K562 (cell line): ENCODE data around the gene PEX10. TPM values are rescaled to one million over a fixed set of nuclear protein-coding genes. Genes with fewer than 3 reads are reported as not detected.

ENCODE experiments used
- ATAC-seq: fragments of 200-7000 bp; cut with Tn5 transposase; 3 replicates; pipeline ENCODE4 v1.9.1; 2020; ENCODE audit warnings: moderate library complexity
- BruUV-seq: library from RNA; stranded (reverse); fragments of 400-500 nt; replicated peaks from 2 replicates; lab custom pipeline; 2021; lab: Mats Ljungman, UMichigan
- CTCF ChIA-PET: fragments of 300-600 bp; formaldehyde crosslinking; extraction: SDS; loops from one replicate; lab custom pipeline; 2021; ENCODE audit warnings: low intra/inter-chr PET ratio; lab: Yijun Ruan, JAX
- POLR2A ChIA-PET: fragments of 300-600, 350-650 bp; sonication (Branson Sonifier 250); formaldehyde crosslinking; extraction: SDS; loops from one replicate; lab custom pipeline; 2021; ENCODE audit warnings: antibody characterized with exemption, inconsistent platforms; lab: Yijun Ruan, JAX
- DNase-seq, 4 experiments: peaks; one replicate each; pipeline versions ENCODE4 v3.0.0 to v3.0.0-alpha.2; 2011 to 2018; ENCODE audit warnings: low spot score in 3 of 4, mixed read lengths in 3 of 4; ENCODE audit errors: extremely low read depth in 1 of 4
- FAIRE-seq: peaks from 2 replicates; lab custom pipeline; 2011; peaks lifted over from hg19 to GRCh38; lab: Jason Lieb, UNC
- H2AFZ ChIP-seq: 2 replicates; pipeline ENCODE4 v1.6.0; 2011; ENCODE audit warnings: low read depth, low read length, control low read depth, inconsistent platforms
- H3K27ac ChIP-seq: fragments of 200-600 bp; 3 replicates; pipeline ENCODE4 v1.8.0; 2011; ENCODE audit warnings: low read depth, mild to moderate bottlenecking, control low read depth, inconsistent platforms, low read length, moderate library complexity, mixed read lengths; ENCODE audit errors: extremely low read depth
- H3K27me3 ChIP-seq, 2 experiments: fragments of 300-600 bp in 1 of 2; 2 replicates in 1 of 2; 3 replicates in 1 of 2; pipeline versions ENCODE4 v1.6.0 to v1.8.0; 2011; ENCODE audit warnings: inconsistent platforms in 2 of 2, low read length in 2 of 2, mild to moderate bottlenecking in 1 of 2, mixed read lengths in 1 of 2, moderate library complexity in 1 of 2; ENCODE audit not compliant: control insufficient read depth in 2 of 2, insufficient read depth in 2 of 2
- H3K36me3 ChIP-seq: fragments of 300-600 bp; 3 replicates; pipeline ENCODE4 v1.8.0; 2011; ENCODE audit warnings: mild to moderate bottlenecking, low read length, inconsistent platforms; ENCODE audit not compliant: control insufficient read depth, insufficient read depth
- H3K4me1 ChIP-seq, 2 experiments: fragments of 200-600 bp in 1 of 2; replicated peaks in 1 of 2; 2 replicates in 1 of 2; 3 replicates in 1 of 2; pipeline versions ENCODE4 v1.5.1 to v1.8.0; 2011; ENCODE audit warnings: inconsistent platforms in 2 of 2, low read length in 2 of 2, mild to moderate bottlenecking in 1 of 2, mixed read lengths in 1 of 2, moderate library complexity in 1 of 2; ENCODE audit not compliant: control insufficient read depth in 2 of 2, insufficient read depth in 2 of 2
- H3K4me2 ChIP-seq: 2 replicates; pipeline ENCODE4 v1.6.1; 2011; ENCODE audit warnings: low read length, control low read depth, inconsistent platforms, mixed read lengths; ENCODE audit not compliant: insufficient read depth
- H3K4me3 ChIP-seq: fragments of 200-600 bp; sonication (generic), shearing (Covaris generic); 2 replicates; pipeline ENCODE4 v1.5.1; 2016; ENCODE audit warnings: control low read depth, inconsistent platforms
- H3K79me2 ChIP-seq: fragments of 200-600 bp; 3 replicates; pipeline ENCODE4 v1.8.0; 2011; ENCODE audit warnings: low read length, inconsistent platforms; ENCODE audit not compliant: control insufficient read depth, insufficient read depth
- H3K9ac ChIP-seq, 2 experiments: 2 replicates each; pipeline versions ENCODE4 v1.6.0 to v1.6.1; 2011; ENCODE audit warnings: low read depth in 2 of 2, low read length in 2 of 2, control low read depth in 1 of 2, inconsistent platforms in 1 of 2, mild to moderate bottlenecking in 1 of 2, mixed read lengths in 1 of 2; ENCODE audit not compliant: insufficient read depth in 1 of 2
- H3K9me1 ChIP-seq: one replicate; pipeline ENCODE4 v1.6.0; 2011; ENCODE audit warnings: inconsistent platforms, mild to moderate bottlenecking, low read length, moderate library complexity; ENCODE audit not compliant: control insufficient read depth, insufficient read depth
- H3K9me3 ChIP-seq: replicated peaks from 2 replicates; pipeline ENCODE4 v1.5.1; 2011; ENCODE audit warnings: low read depth, low read length, inconsistent platforms; ENCODE audit not compliant: control insufficient read depth, insufficient read depth
- H4K20me1 ChIP-seq: replicated peaks from 2 replicates; pipeline ENCODE4 v1.6.1; 2011; ENCODE audit warnings: low read length, inconsistent platforms, mixed read lengths; ENCODE audit not compliant: control insufficient read depth, insufficient read depth
- CREM ChIP-seq: IDR thresholded peaks from 2 replicates; pipeline ENCODE4 v1.6.1; 2014; ENCODE audit warnings: antibody characterized with exemption, low read depth
- HDAC3 ChIP-seq: fragments of 450-650 bp; IDR thresholded peaks from 2 replicates; pipeline ENCODE4 v1.6.1; 2018; ENCODE audit warnings: borderline replicate concordance, mild to moderate bottlenecking, moderate library complexity; ENCODE audit not compliant: partially characterized antibody
- KLF13 ChIP-seq: fragments of 450-650 bp; IDR thresholded peaks from 2 replicates; pipeline ENCODE4 v1.6.1; 2016; ENCODE audit warnings: missing genetic modification characterization, low read depth, mild to moderate bottlenecking, missing compliant biosample characterization, moderate library complexity, borderline replicate concordance
- POLR2G ChIP-seq: fragments of 200-400 bp; formaldehyde crosslinking; IDR thresholded peaks from 2 replicates; pipeline ENCODE4 v1.6.1; 2017; ENCODE audit warnings: low read depth, mild to moderate bottlenecking, antibody characterized with exemption, low read length, moderate library complexity
- RBFOX2 ChIP-seq: fragments of 200-400 bp; formaldehyde crosslinking; IDR thresholded peaks from 2 replicates; pipeline ENCODE4 v1.6.1; 2017; ENCODE audit warnings: low read depth, mild to moderate bottlenecking, low read length, moderate library complexity
- SRSF3 ChIP-seq: fragments of 200-400 bp; formaldehyde crosslinking; IDR thresholded peaks from 2 replicates; pipeline ENCODE4 v1.6.1; 2016; ENCODE audit warnings: mild to moderate bottlenecking, low read length, moderate library complexity; ENCODE audit not compliant: insufficient read depth
- ZC3H8 ChIP-seq: fragments of 450-650 bp; IDR thresholded peaks from 2 replicates; pipeline ENCODE4 v1.6.1; 2017
- WGBS: fragments of 100-300 bp; shearing (Covaris generic); methylation state at CpG from one replicate; pipeline ENCODE4 v1.1.6; 2016; ENCODE audit warnings: low coverage, mixed read lengths; ENCODE audit not compliant: insufficient coverage; ENCODE audit errors: missing lambda C conversion rate; 5-methylcytosine and 5-hydroxymethylcytosine counted together
- in situ Hi-C: fragments of 300-500 bp; cut with MboI; formaldehyde crosslinking; loops from 4 replicates; pipeline ENCODE4 v1.15.0; 2018; ENCODE audit warnings: inconsistent platforms, mixed read lengths
- intact Hi-C: fragments of 100-400 bp; cut with micrococcal nuclease; formaldehyde crosslinking; loops from 2 replicates; pipeline ENCODE4 v1.14.2; 2022
- polyA plus RNA-seq, 8 experiments: library from polyadenylated mRNA; depleted of rRNA in 4 of 8; stranded (reverse) in 5 of 8; unstranded in 3 of 8; fragments of >200 nt; fragmentation: Nextera tagmentation in 2 of 8; fragmentation: Illumina TruSeq in 1 of 8; extraction: Ambion mirVana in 2 of 8; extraction: Trizol in 1 of 8; gene quantifications; 2 replicates each; pipeline versions ENCODE4 v1.2.1 to v1.2.3, GENCODE V29; 2011 to 2014; ENCODE audit warnings: inconsistent platforms in 1 of 8, missing spikeins in 1 of 8
- total RNA-seq, 7 experiments: library from RNA; depleted of rRNA in 6 of 7; stranded (reverse); fragments of >200 nt in 6 of 7; fragmentation: Illumina TruSeq in 2 of 7; extraction: Trizol in 2 of 7; gene quantifications; 2 replicates each; pipeline versions ENCODE4 v1.2.1 to v1.2.3, GENCODE V29; 2011 to 2021; ENCODE audit warnings: low replicate concordance in 1 of 7
- TF ChIP-seq, protein P1 (sequence below), 3 experiments: IDR thresholded peaks in 2 of 3; conservative IDR thresholded peaks in 1 of 3; 2 replicates each; pipeline ENCODE4 v1.5.1; 2011 to 2012; ENCODE audit warnings: low read length in 3 of 3, mild to moderate bottlenecking in 3 of 3, control low read depth in 2 of 3, improper control_type of control experiment in 1 of 3, inconsistent platforms in 1 of 3, low read depth in 1 of 3, mixed read lengths in 1 of 3, moderate library complexity in 1 of 3; ENCODE audit not compliant: insufficient read depth in 2 of 3
- TF ChIP-seq, protein P2 (sequence below): sonication (generic); formaldehyde crosslinking; IDR thresholded peaks from 2 replicates; pipeline ENCODE4 v1.8.0; 2022; ENCODE audit warnings: mild to moderate bottlenecking, missing genetic modification reagents
- TF ChIP-seq, protein P3 (sequence below): sonication (generic); formaldehyde crosslinking; IDR thresholded peaks from 2 replicates; pipeline ENCODE4 v1.8.1; 2023; ENCODE audit warnings: mild to moderate bottlenecking, missing genetic modification reagents

Gene PEX10
- total and polyA plus RNA-seq, 9 of the 15 experiments (the other 6 are each of a cell fraction or from before 2014, with no cell fraction given), result 0.03 to 26.2 (median 8.7) TPM

DNA sequence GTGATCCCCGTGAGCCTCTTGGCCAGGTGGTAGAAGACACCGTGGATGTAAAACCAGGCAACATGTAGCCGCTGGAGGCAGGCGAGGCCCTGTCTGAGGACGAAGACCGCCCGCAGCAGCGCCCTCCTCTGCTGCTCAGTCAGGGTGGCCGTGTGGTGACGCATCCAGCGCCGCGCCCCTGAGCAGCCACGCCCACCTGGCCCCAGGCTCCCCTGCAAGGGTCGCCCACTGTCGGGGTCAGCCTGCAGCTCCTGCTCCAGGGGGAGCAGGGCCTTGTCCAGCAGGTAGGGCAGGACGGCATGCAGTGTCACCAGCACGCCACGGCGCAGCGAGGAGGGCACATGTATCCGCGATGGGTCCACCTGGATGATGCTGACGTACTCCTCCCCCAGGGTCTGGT, 3.9 kb downstream of the PEX10 start:
- no peak for FAIRE-seq

More for the DNA sequence above, 3.9 kb downstream of the PEX10 start:
- BruUV-seq, result no TSS peak
- no peak overlapping the region for H3K4me3 ChIP-seq
- peaks cover 49% of the 10 kb centered on the region for H3K36me3 ChIP-seq
- H3K4me2 ChIP-seq, result no peak overlapping the region
- no peaks in the 10 kb centered on the region for H3K27me3 ChIP-seq
- H3K9me1 ChIP-seq, result no peaks in the 10 kb centered on the region
- 81% methylated on average over 24 of the region's 24 CpGs for WGBS
- in situ Hi-C loops (no loop called here), intact Hi-C loops (no loop called here)
- peaks cover 18% of the 10 kb centered on the region; the same call in 2 of the 3 replicates for H3K79me2 ChIP-seq
- H3K27ac ChIP-seq, result no peak overlapping the region
- TF ChIP-seq SRSF3 (no peak), ZC3H8 (no peak), POLR2G (peak; percentile 61; the same call in 1 of the 2 replicates), KLF13 (tag) (0 out of 2 replicates have a peak, but pooled peaks have one; percentile 25), RBFOX2 (peak; percentile 45), HDAC3 (no peak), CREM (0 out of 2 replicates have a peak, but pooled peaks have one; percentile 16)
- TF ChIP-seq, protein P1, sequence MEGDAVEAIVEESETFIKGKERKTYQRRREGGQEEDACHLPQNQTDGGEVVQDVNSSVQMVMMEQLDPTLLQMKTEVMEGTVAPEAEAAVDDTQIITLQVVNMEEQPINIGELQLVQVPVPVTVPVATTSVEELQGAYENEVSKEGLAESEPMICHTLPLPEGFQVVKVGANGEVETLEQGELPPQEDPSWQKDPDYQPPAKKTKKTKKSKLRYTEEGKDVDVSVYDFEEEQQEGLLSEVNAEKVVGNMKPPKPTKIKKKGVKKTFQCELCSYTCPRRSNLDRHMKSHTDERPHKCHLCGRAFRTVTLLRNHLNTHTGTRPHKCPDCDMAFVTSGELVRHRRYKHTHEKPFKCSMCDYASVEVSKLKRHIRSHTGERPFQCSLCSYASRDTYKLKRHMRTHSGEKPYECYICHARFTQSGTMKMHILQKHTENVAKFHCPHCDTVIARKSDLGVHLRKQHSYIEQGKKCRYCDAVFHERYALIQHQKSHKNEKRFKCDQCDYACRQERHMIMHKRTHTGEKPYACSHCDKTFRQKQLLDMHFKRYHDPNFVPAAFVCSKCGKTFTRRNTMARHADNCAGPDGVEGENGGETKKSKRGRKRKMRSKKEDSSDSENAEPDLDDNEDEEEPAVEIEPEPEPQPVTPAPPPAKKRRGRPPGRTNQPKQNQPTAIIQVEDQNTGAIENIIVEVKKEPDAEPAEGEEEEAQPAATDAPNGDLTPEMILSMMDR (IDR thresholded peaks at IDR 0.05 in 2 of 3, conservative IDR thresholded peaks at IDR 0.05 in 1 of 3; ENCODE audit: insufficient read depth in 2 of 3, low read depth in 1 of 3, low read length in 3 of 3), result peak in 1 of 3 experiments; percentile 47; a peak in 2 of 6 replicates
- TF ChIP-seq, protein P2, sequence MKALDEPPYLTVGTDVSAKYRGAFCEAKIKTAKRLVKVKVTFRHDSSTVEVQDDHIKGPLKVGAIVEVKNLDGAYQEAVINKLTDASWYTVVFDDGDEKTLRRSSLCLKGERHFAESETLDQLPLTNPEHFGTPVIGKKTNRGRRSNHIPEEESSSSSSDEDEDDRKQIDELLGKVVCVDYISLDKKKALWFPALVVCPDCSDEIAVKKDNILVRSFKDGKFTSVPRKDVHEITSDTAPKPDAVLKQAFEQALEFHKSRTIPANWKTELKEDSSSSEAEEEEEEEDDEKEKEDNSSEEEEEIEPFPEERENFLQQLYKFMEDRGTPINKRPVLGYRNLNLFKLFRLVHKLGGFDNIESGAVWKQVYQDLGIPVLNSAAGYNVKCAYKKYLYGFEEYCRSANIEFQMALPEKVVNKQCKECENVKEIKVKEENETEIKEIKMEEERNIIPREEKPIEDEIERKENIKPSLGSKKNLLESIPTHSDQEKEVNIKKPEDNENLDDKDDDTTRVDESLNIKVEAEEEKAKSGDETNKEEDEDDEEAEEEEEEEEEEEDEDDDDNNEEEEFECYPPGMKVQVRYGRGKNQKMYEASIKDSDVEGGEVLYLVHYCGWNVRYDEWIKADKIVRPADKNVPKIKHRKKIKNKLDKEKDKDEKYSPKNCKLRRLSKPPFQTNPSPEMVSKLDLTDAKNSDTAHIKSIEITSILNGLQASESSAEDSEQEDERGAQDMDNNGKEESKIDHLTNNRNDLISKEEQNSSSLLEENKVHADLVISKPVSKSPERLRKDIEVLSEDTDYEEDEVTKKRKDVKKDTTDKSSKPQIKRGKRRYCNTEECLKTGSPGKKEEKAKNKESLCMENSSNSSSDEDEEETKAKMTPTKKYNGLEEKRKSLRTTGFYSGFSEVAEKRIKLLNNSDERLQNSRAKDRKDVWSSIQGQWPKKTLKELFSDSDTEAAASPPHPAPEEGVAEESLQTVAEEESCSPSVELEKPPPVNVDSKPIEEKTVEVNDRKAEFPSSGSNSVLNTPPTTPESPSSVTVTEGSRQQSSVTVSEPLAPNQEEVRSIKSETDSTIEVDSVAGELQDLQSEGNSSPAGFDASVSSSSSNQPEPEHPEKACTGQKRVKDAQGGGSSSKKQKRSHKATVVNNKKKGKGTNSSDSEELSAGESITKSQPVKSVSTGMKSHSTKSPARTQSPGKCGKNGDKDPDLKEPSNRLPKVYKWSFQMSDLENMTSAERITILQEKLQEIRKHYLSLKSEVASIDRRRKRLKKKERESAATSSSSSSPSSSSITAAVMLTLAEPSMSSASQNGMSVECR (CRISPR knock-in tag), result no peak
- TF ChIP-seq, protein P3, sequence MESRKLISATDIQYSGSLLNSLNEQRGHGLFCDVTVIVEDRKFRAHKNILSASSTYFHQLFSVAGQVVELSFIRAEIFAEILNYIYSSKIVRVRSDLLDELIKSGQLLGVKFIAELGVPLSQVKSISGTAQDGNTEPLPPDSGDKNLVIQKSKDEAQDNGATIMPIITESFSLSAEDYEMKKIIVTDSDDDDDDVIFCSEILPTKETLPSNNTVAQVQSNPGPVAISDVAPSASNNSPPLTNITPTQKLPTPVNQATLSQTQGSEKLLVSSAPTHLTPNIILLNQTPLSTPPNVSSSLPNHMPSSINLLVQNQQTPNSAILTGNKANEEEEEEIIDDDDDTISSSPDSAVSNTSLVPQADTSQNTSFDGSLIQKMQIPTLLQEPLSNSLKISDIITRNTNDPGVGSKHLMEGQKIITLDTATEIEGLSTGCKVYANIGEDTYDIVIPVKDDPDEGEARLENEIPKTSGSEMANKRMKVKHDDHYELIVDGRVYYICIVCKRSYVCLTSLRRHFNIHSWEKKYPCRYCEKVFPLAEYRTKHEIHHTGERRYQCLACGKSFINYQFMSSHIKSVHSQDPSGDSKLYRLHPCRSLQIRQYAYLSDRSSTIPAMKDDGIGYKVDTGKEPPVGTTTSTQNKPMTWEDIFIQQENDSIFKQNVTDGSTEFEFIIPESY (CRISPR knock-in tag), result peak; percentile 96
- TF ChIP-seq, all 486 proteins: peak for 6
- Histone ChIP-seq H3K4me1 (peaks cover 6 to 72% of the 10 kb centered on the region in 2 experiments), H2AFZ (no peak overlapping the region), H4K20me1 (no peaks in the 10 kb centered on the region), H3K9ac (peak overlapping the region in 1 of 2 experiments; percentile 53; a peak in 1 of 4 replicates), H3K9me3 (no peaks in the 10 kb centered on the region)
- POLR2A ChIA-PET, result interaction anchor here (0.6 to 3.4 kb wide), 4 partner anchors 10 to 241 kb away, joined by 3 to 24 read pairs (median 5); no protein-coding TSS in a partner anchor
- DNase-seq (peak in 1 of 4 experiments; percentile 31), ATAC-seq (no peak)
- CTCF ChIA-PET, result no interaction called here
